K562 (cell line): Measurements from ENCODE around the gene EYA2. TPM values are rescaled to one million over a fixed set of nuclear protein-coding genes. Genes with fewer than 3 reads are reported as not detected.

Experiments used
- ATAC-seq: fragments of 200-7000 bp; cut with Tn5 transposase; 3 replicates; pipeline ENCODE4 v1.9.1; 2020; ENCODE audit warnings: moderate library complexity
- BruUV-seq: library from RNA; stranded (reverse); fragments of 400-500 nt; replicated peaks from 2 replicates; lab custom pipeline; 2021; lab: Mats Ljungman, UMichigan
- CTCF ChIA-PET: fragments of 300-600 bp; formaldehyde crosslinking; extraction: SDS; loops from one replicate; lab custom pipeline; 2021; ENCODE audit warnings: low intra/inter-chr PET ratio; lab: Yijun Ruan, JAX
- POLR2A ChIA-PET: fragments of 300-600, 350-650 bp; sonication (Branson Sonifier 250); formaldehyde crosslinking; extraction: SDS; loops from one replicate; lab custom pipeline; 2021; ENCODE audit warnings: antibody characterized with exemption, inconsistent platforms; lab: Yijun Ruan, JAX
- DNase-seq, 4 experiments: peaks; one replicate each; pipeline versions ENCODE4 v3.0.0 to v3.0.0-alpha.2; 2011 to 2018; ENCODE audit warnings: low spot score in 3 of 4, mixed read lengths in 3 of 4; ENCODE audit errors: extremely low read depth in 1 of 4
- FAIRE-seq: peaks from 2 replicates; lab custom pipeline; 2011; peaks lifted over from hg19 to GRCh38; lab: Jason Lieb, UNC
- H2AFZ ChIP-seq: 2 replicates; pipeline ENCODE4 v1.6.0; 2011; ENCODE audit warnings: low read depth, low read length, control low read depth, inconsistent platforms
- H3K27ac ChIP-seq: fragments of 200-600 bp; 3 replicates; pipeline ENCODE4 v1.8.0; 2011; ENCODE audit warnings: low read depth, mild to moderate bottlenecking, control low read depth, inconsistent platforms, low read length, moderate library complexity, mixed read lengths; ENCODE audit errors: extremely low read depth
- H3K27me3 ChIP-seq, 2 experiments: fragments of 300-600 bp in 1 of 2; 2 replicates in 1 of 2; 3 replicates in 1 of 2; pipeline versions ENCODE4 v1.6.0 to v1.8.0; 2011; ENCODE audit warnings: inconsistent platforms in 2 of 2, low read length in 2 of 2, mild to moderate bottlenecking in 1 of 2, mixed read lengths in 1 of 2, moderate library complexity in 1 of 2; ENCODE audit not compliant: control insufficient read depth in 2 of 2, insufficient read depth in 2 of 2
- H3K36me3 ChIP-seq: fragments of 300-600 bp; 3 replicates; pipeline ENCODE4 v1.8.0; 2011; ENCODE audit warnings: mild to moderate bottlenecking, low read length, inconsistent platforms; ENCODE audit not compliant: control insufficient read depth, insufficient read depth
- H3K4me1 ChIP-seq, 2 experiments: fragments of 200-600 bp in 1 of 2; replicated peaks in 1 of 2; 2 replicates in 1 of 2; 3 replicates in 1 of 2; pipeline versions ENCODE4 v1.5.1 to v1.8.0; 2011; ENCODE audit warnings: inconsistent platforms in 2 of 2, low read length in 2 of 2, mild to moderate bottlenecking in 1 of 2, mixed read lengths in 1 of 2, moderate library complexity in 1 of 2; ENCODE audit not compliant: control insufficient read depth in 2 of 2, insufficient read depth in 2 of 2
- H3K4me2 ChIP-seq: 2 replicates; pipeline ENCODE4 v1.6.1; 2011; ENCODE audit warnings: low read length, control low read depth, inconsistent platforms, mixed read lengths; ENCODE audit not compliant: insufficient read depth
- H3K4me3 ChIP-seq: fragments of 200-600 bp; sonication (generic), shearing (Covaris generic); 2 replicates; pipeline ENCODE4 v1.5.1; 2016; ENCODE audit warnings: control low read depth, inconsistent platforms
- H3K79me2 ChIP-seq: fragments of 200-600 bp; 3 replicates; pipeline ENCODE4 v1.8.0; 2011; ENCODE audit warnings: low read length, inconsistent platforms; ENCODE audit not compliant: control insufficient read depth, insufficient read depth
- H3K9ac ChIP-seq, 2 experiments: 2 replicates each; pipeline versions ENCODE4 v1.6.0 to v1.6.1; 2011; ENCODE audit warnings: low read depth in 2 of 2, low read length in 2 of 2, control low read depth in 1 of 2, inconsistent platforms in 1 of 2, mild to moderate bottlenecking in 1 of 2, mixed read lengths in 1 of 2; ENCODE audit not compliant: insufficient read depth in 1 of 2
- H3K9me1 ChIP-seq: one replicate; pipeline ENCODE4 v1.6.0; 2011; ENCODE audit warnings: inconsistent platforms, mild to moderate bottlenecking, low read length, moderate library complexity; ENCODE audit not compliant: control insufficient read depth, insufficient read depth
- H3K9me3 ChIP-seq: replicated peaks from 2 replicates; pipeline ENCODE4 v1.5.1; 2011; ENCODE audit warnings: low read depth, low read length, inconsistent platforms; ENCODE audit not compliant: control insufficient read depth, insufficient read depth
- H4K20me1 ChIP-seq: replicated peaks from 2 replicates; pipeline ENCODE4 v1.6.1; 2011; ENCODE audit warnings: low read length, inconsistent platforms, mixed read lengths; ENCODE audit not compliant: control insufficient read depth, insufficient read depth
- HBP1 ChIP-seq: fragments of 450-650 bp; formaldehyde crosslinking; IDR thresholded peaks from 2 replicates; pipeline ENCODE4 v1.4.0; 2022; ENCODE audit warnings: missing genetic modification characterization
- MECOM ChIP-seq: fragments of 250-450 bp; sonication (Bioruptor Pico); IDR thresholded peaks from 2 replicates; pipeline ENCODE4 v1.8.0; 2022; ENCODE audit warnings: inconsistent platforms
- NRF1 ChIP-seq, 2 experiments: fragments of 450-650 bp; IDR thresholded peaks in 1 of 2; conservative IDR thresholded peaks in 1 of 2; 2 replicates each; pipeline ENCODE4 v1.6.1; 2014; ENCODE audit warnings: mild to moderate bottlenecking in 2 of 2
- ZBTB33 ChIP-seq: sonication (generic); formaldehyde crosslinking; IDR thresholded peaks from 2 replicates; pipeline ENCODE4 v1.8.1; 2023; ENCODE audit warnings: mild to moderate bottlenecking, missing genetic modification reagents
- ZFX ChIP-seq: sonication (generic); formaldehyde crosslinking; IDR thresholded peaks from 2 replicates; pipeline ENCODE4 v1.8.0; 2022; ENCODE audit warnings: mild to moderate bottlenecking, missing genetic modification reagents, moderate library complexity
- ZNF398 ChIP-seq: fragments of 250-450 bp; sonication (Bioruptor Pico); IDR thresholded peaks from 2 replicates; pipeline ENCODE4 v1.8.0; 2021; ENCODE audit warnings: moderate library complexity, mild to moderate bottlenecking, inconsistent platforms
- in situ Hi-C: fragments of 300-500 bp; cut with MboI; formaldehyde crosslinking; loops from 4 replicates; pipeline ENCODE4 v1.15.0; 2018; ENCODE audit warnings: inconsistent platforms, mixed read lengths
- intact Hi-C: fragments of 100-400 bp; cut with micrococcal nuclease; formaldehyde crosslinking; loops from 2 replicates; pipeline ENCODE4 v1.14.2; 2022
- polyA plus RNA-seq, 8 experiments: library from polyadenylated mRNA; depleted of rRNA in 4 of 8; stranded (reverse) in 5 of 8; unstranded in 3 of 8; fragments of >200 nt; fragmentation: Nextera tagmentation in 2 of 8; fragmentation: Illumina TruSeq in 1 of 8; extraction: Ambion mirVana in 2 of 8; extraction: Trizol in 1 of 8; gene quantifications; 2 replicates each; pipeline versions ENCODE4 v1.2.1 to v1.2.3, GENCODE V29; 2011 to 2014; ENCODE audit warnings: inconsistent platforms in 1 of 8, missing spikeins in 1 of 8
- total RNA-seq, 7 experiments: library from RNA; depleted of rRNA in 6 of 7; stranded (reverse); fragments of >200 nt in 6 of 7; fragmentation: Illumina TruSeq in 2 of 7; extraction: Trizol in 2 of 7; gene quantifications; 2 replicates each; pipeline versions ENCODE4 v1.2.1 to v1.2.3, GENCODE V29; 2011 to 2021; ENCODE audit warnings: low replicate concordance in 1 of 7

EYA2 gene
- total and polyA plus RNA-seq, 9 of the 15 experiments (the other 6 are each of a cell fraction or from before 2014, with no cell fraction given) = 0.03 TPM; not detected in 8

- H3K9me1 ChIP-seq = no peaks in the 10 kb centered on the region
- no peak overlapping the region for H3K9ac ChIP-seq
- ChIA-PET CTCF (no interaction called here), POLR2A (no interaction called here)
- H3K79me2 ChIP-seq = no peaks in the 10 kb centered on the region
- no peak overlapping the region for H3K27ac ChIP-seq
- no peaks in the 10 kb centered on the region for H4K20me1 ChIP-seq
- no peaks in the 10 kb centered on the region for H3K4me1 ChIP-seq
- no peak for FAIRE-seq
- no peak for TF ChIP-seq ZNF398
- no peak for TF ChIP-seq ZFX
- no peak for TF ChIP-seq NRF1 (conservative IDR thresholded peaks at IDR 0.05 in 1 of 2, IDR thresholded peaks at IDR 0.05 in 1 of 2)
- TF ChIP-seq ZBTB33 = no peak
- no peak for TF ChIP-seq MECOM (CRISPR knock-in tag)
- no peak for TF ChIP-seq HBP1 (CRISPR knock-in tag)
- H3K4me2 ChIP-seq = no peak overlapping the region
- H3K36me3 ChIP-seq = no peaks in the 10 kb centered on the region
- BruUV-seq = no TSS peak
- H3K4me3 ChIP-seq = no peak overlapping the region
- H2AFZ ChIP-seq = no peak overlapping the region
- no peak for DNase-seq
- in situ Hi-C loops (no loop called here), intact Hi-C loops (no loop called here)
- H3K27me3 ChIP-seq = peaks cover 11 to 18% of the 10 kb centered on the region in 2 experiments; a peak in 2 of 5 replicates
- no peaks in the 10 kb centered on the region for H3K9me3 ChIP-seq
- no peak for ATAC-seq
Measured at GRCh38 chr20:46977204-46977603, 82.6 kb downstream of the EYA2 start.
